K562 (cell line): ENCODE results near the gene JHY. TPM values are rescaled to one million over a fixed set of nuclear protein-coding genes. Genes with fewer than 3 reads are reported as not detected.

Source experiments
- ATAC-seq: fragments of 200-7000 bp; cut with Tn5 transposase; 3 replicates; pipeline ENCODE4 v1.9.1; 2020; ENCODE audit warnings: moderate library complexity
- BruUV-seq: library from RNA; stranded (reverse); fragments of 400-500 nt; replicated peaks from 2 replicates; lab custom pipeline; 2021; lab: Mats Ljungman, UMichigan
- CTCF ChIA-PET: fragments of 300-600 bp; formaldehyde crosslinking; extraction: SDS; loops from one replicate; lab custom pipeline; 2021; ENCODE audit warnings: low intra/inter-chr PET ratio; lab: Yijun Ruan, JAX
- POLR2A ChIA-PET: fragments of 300-600, 350-650 bp; sonication (Branson Sonifier 250); formaldehyde crosslinking; extraction: SDS; loops from one replicate; lab custom pipeline; 2021; ENCODE audit warnings: antibody characterized with exemption, inconsistent platforms; lab: Yijun Ruan, JAX
- DNase-seq, 4 experiments: peaks; one replicate each; pipeline versions ENCODE4 v3.0.0 to v3.0.0-alpha.2; 2011 to 2018; ENCODE audit warnings: low spot score in 3 of 4, mixed read lengths in 3 of 4; ENCODE audit errors: extremely low read depth in 1 of 4
- FAIRE-seq: peaks from 2 replicates; lab custom pipeline; 2011; peaks lifted over from hg19 to GRCh38; lab: Jason Lieb, UNC
- H2AFZ ChIP-seq: 2 replicates; pipeline ENCODE4 v1.6.0; 2011; ENCODE audit warnings: low read depth, low read length, control low read depth, inconsistent platforms
- H3K27ac ChIP-seq: fragments of 200-600 bp; 3 replicates; pipeline ENCODE4 v1.8.0; 2011; ENCODE audit warnings: low read depth, mild to moderate bottlenecking, control low read depth, inconsistent platforms, low read length, moderate library complexity, mixed read lengths; ENCODE audit errors: extremely low read depth
- H3K27me3 ChIP-seq, 2 experiments: fragments of 300-600 bp in 1 of 2; 2 replicates in 1 of 2; 3 replicates in 1 of 2; pipeline versions ENCODE4 v1.6.0 to v1.8.0; 2011; ENCODE audit warnings: inconsistent platforms in 2 of 2, low read length in 2 of 2, mild to moderate bottlenecking in 1 of 2, mixed read lengths in 1 of 2, moderate library complexity in 1 of 2; ENCODE audit not compliant: control insufficient read depth in 2 of 2, insufficient read depth in 2 of 2
- H3K36me3 ChIP-seq: fragments of 300-600 bp; 3 replicates; pipeline ENCODE4 v1.8.0; 2011; ENCODE audit warnings: mild to moderate bottlenecking, low read length, inconsistent platforms; ENCODE audit not compliant: control insufficient read depth, insufficient read depth
- H3K4me1 ChIP-seq, 2 experiments: fragments of 200-600 bp in 1 of 2; replicated peaks in 1 of 2; 2 replicates in 1 of 2; 3 replicates in 1 of 2; pipeline versions ENCODE4 v1.5.1 to v1.8.0; 2011; ENCODE audit warnings: inconsistent platforms in 2 of 2, low read length in 2 of 2, mild to moderate bottlenecking in 1 of 2, mixed read lengths in 1 of 2, moderate library complexity in 1 of 2; ENCODE audit not compliant: control insufficient read depth in 2 of 2, insufficient read depth in 2 of 2
- H3K4me2 ChIP-seq: 2 replicates; pipeline ENCODE4 v1.6.1; 2011; ENCODE audit warnings: low read length, control low read depth, inconsistent platforms, mixed read lengths; ENCODE audit not compliant: insufficient read depth
- H3K4me3 ChIP-seq: fragments of 200-600 bp; sonication (generic), shearing (Covaris generic); 2 replicates; pipeline ENCODE4 v1.5.1; 2016; ENCODE audit warnings: control low read depth, inconsistent platforms
- H3K79me2 ChIP-seq: fragments of 200-600 bp; 3 replicates; pipeline ENCODE4 v1.8.0; 2011; ENCODE audit warnings: low read length, inconsistent platforms; ENCODE audit not compliant: control insufficient read depth, insufficient read depth
- H3K9ac ChIP-seq, 2 experiments: 2 replicates each; pipeline versions ENCODE4 v1.6.0 to v1.6.1; 2011; ENCODE audit warnings: low read depth in 2 of 2, low read length in 2 of 2, control low read depth in 1 of 2, inconsistent platforms in 1 of 2, mild to moderate bottlenecking in 1 of 2, mixed read lengths in 1 of 2; ENCODE audit not compliant: insufficient read depth in 1 of 2
- H3K9me1 ChIP-seq: one replicate; pipeline ENCODE4 v1.6.0; 2011; ENCODE audit warnings: inconsistent platforms, mild to moderate bottlenecking, low read length, moderate library complexity; ENCODE audit not compliant: control insufficient read depth, insufficient read depth
- H3K9me3 ChIP-seq: replicated peaks from 2 replicates; pipeline ENCODE4 v1.5.1; 2011; ENCODE audit warnings: low read depth, low read length, inconsistent platforms; ENCODE audit not compliant: control insufficient read depth, insufficient read depth
- H4K20me1 ChIP-seq: replicated peaks from 2 replicates; pipeline ENCODE4 v1.6.1; 2011; ENCODE audit warnings: low read length, inconsistent platforms, mixed read lengths; ENCODE audit not compliant: control insufficient read depth, insufficient read depth
- CBFA2T2 ChIP-seq: fragments of 450-650 bp; conservative IDR thresholded peaks from 2 replicates; pipeline ENCODE4 v1.6.1; 2017; ENCODE audit warnings: mild to moderate bottlenecking
- SETDB1 ChIP-seq: IDR thresholded peaks from one replicate; pipeline ENCODE4 v1.6.1; 2012; ENCODE audit warnings: low read length, control low read depth, inconsistent platforms
- THAP12 ChIP-seq: fragments of 250-450 bp; sonication (Bioruptor Pico); IDR thresholded peaks from 2 replicates; pipeline ENCODE4 v1.9.0; 2021; ENCODE audit warnings: mild to moderate bottlenecking, inconsistent platforms
- ZEB2 ChIP-seq: fragments of 450-650 bp; IDR thresholded peaks from 2 replicates; pipeline ENCODE4 v1.6.1; 2016
- WGBS: fragments of 100-300 bp; shearing (Covaris generic); methylation state at CpG from one replicate; pipeline ENCODE4 v1.1.6; 2016; ENCODE audit warnings: low coverage, mixed read lengths; ENCODE audit not compliant: insufficient coverage; ENCODE audit errors: missing lambda C conversion rate; 5-methylcytosine and 5-hydroxymethylcytosine counted together
- in situ Hi-C: fragments of 300-500 bp; cut with MboI; formaldehyde crosslinking; loops from 4 replicates; pipeline ENCODE4 v1.15.0; 2018; ENCODE audit warnings: inconsistent platforms, mixed read lengths
- intact Hi-C: fragments of 100-400 bp; cut with micrococcal nuclease; formaldehyde crosslinking; loops from 2 replicates; pipeline ENCODE4 v1.14.2; 2022
- polyA plus RNA-seq, 8 experiments: library from polyadenylated mRNA; depleted of rRNA in 4 of 8; stranded (reverse) in 5 of 8; unstranded in 3 of 8; fragments of >200 nt; fragmentation: Nextera tagmentation in 2 of 8; fragmentation: Illumina TruSeq in 1 of 8; extraction: Ambion mirVana in 2 of 8; extraction: Trizol in 1 of 8; gene quantifications; 2 replicates each; pipeline versions ENCODE4 v1.2.1 to v1.2.3, GENCODE V29; 2011 to 2014; ENCODE audit warnings: inconsistent platforms in 1 of 8, missing spikeins in 1 of 8
- total RNA-seq, 7 experiments: library from RNA; depleted of rRNA in 6 of 7; stranded (reverse); fragments of >200 nt in 6 of 7; fragmentation: Illumina TruSeq in 2 of 7; extraction: Trizol in 2 of 7; gene quantifications; 2 replicates each; pipeline versions ENCODE4 v1.2.1 to v1.2.3, GENCODE V29; 2011 to 2021; ENCODE audit warnings: low replicate concordance in 1 of 7

JHY gene
- total and polyA plus RNA-seq, 9 of the 15 experiments (the other 6 are each of a cell fraction or from before 2014, with no cell fraction given) = not detected

- no peak for TF ChIP-seq SETDB1
Measured at GRCh38 chr11:122917311-122917710, 34.8 kb downstream of the JHY start (continued).

- intact Hi-C loops (no loop called here), in situ Hi-C loops (no loop called here)
- DNase-seq (no peak), FAIRE-seq (no peak), ATAC-seq (no peak)
- Histone ChIP-seq H2AFZ (no peak overlapping the region), H3K79me2 (no peaks in the 10 kb centered on the region), H4K20me1 (no peaks in the 10 kb centered on the region), H3K4me2 (no peak overlapping the region), H3K9me3 (no peaks in the 10 kb centered on the region), H3K27me3 (peaks cover 3 to 8% of the 10 kb centered on the region in 2 experiments; a peak in 3 of 5 replicates), H3K36me3 (no peaks in the 10 kb centered on the region), H3K4me1 (no peaks in the 10 kb centered on the region), H3K27ac (no peak overlapping the region), H3K9ac (no peak overlapping the region), H3K9me1 (no peaks in the 10 kb centered on the region), H3K4me3 (no peak overlapping the region)
- POLR2A ChIA-PET = no interaction called here
- CTCF ChIA-PET = no interaction called here
- TF ChIP-seq THAP12 = no peak
- TF ChIP-seq ZEB2 = no peak
- TF ChIP-seq CBFA2T2 = no peak
- no TSS peak for BruUV-seq
- 1% methylated on average over 7 of the region's 7 CpGs for WGBS
Measured at GRCh38 chr11:122918734-122919133, 36.2 kb downstream of the JHY start.
